ENCODE data around the gene NPY. TPM values are rescaled to one million over a fixed set of nuclear protein-coding genes. Genes with fewer than 3 reads are reported as not detected.

Gene NPY
- total RNA-seq, 4 donors from 2014 or later: 5.8 to 19.2 (median 11.9) TPM

- 1% methylated on average over 14 of the region's 19 CpGs; no CpG with 5 or more reads in 1 of the 2 donors for WGBS, 2 donors (ENCODE audit: low coverage in 1 of 2)
- no peak for ATAC-seq
- no peaks in the 10 kb centered on the region for H3K36me3 ChIP-seq
- no peak overlapping the region for H3K27ac ChIP-seq
- peaks cover 66% of the 10 kb centered on the region for H3K27me3 ChIP-seq
- TF ChIP-seq POLR2A (IDR thresholded peaks at IDR 0.05) (no peak), EP300 (IDR thresholded peaks at IDR 0.05) (no peak), POLR2AphosphoS5 (IDR thresholded peaks at IDR 0.05) (no peak)
- TF ChIP-seq, protein P1, sequence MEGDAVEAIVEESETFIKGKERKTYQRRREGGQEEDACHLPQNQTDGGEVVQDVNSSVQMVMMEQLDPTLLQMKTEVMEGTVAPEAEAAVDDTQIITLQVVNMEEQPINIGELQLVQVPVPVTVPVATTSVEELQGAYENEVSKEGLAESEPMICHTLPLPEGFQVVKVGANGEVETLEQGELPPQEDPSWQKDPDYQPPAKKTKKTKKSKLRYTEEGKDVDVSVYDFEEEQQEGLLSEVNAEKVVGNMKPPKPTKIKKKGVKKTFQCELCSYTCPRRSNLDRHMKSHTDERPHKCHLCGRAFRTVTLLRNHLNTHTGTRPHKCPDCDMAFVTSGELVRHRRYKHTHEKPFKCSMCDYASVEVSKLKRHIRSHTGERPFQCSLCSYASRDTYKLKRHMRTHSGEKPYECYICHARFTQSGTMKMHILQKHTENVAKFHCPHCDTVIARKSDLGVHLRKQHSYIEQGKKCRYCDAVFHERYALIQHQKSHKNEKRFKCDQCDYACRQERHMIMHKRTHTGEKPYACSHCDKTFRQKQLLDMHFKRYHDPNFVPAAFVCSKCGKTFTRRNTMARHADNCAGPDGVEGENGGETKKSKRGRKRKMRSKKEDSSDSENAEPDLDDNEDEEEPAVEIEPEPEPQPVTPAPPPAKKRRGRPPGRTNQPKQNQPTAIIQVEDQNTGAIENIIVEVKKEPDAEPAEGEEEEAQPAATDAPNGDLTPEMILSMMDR (IDR thresholded peaks at IDR 0.05): no peak
- no peak overlapping the region for H3K4me3 ChIP-seq
- peaks cover 0 to 23% (median 0%) of the 10 kb centered on the region in 3 donors for H3K4me1 ChIP-seq
- peaks cover 0 to 1% (median 0%) of the 10 kb centered on the region in 3 donors for H3K9me3 ChIP-seq
Observed at GRCh38 chr7:24283554-24283896, 465 bp upstream of the NPY start.

- TF ChIP-seq POLR2A (IDR thresholded peaks at IDR 0.05) (no peak), POLR2AphosphoS5 (IDR thresholded peaks at IDR 0.05) (no peak), EP300 (IDR thresholded peaks at IDR 0.05) (no peak)
- TF ChIP-seq, protein P1 (IDR thresholded peaks at IDR 0.05): no peak
- Histone ChIP-seq H3K27ac (no peak overlapping the region), H3K4me1 (peaks cover 0 to 23% (median 0%) of the 10 kb centered on the region in 3 donors), H3K9me3 (no peaks in the 10 kb centered on the region), H3K4me3 (no peak overlapping the region), H3K36me3 (no peaks in the 10 kb centered on the region), H3K27me3 (peaks cover 63% of the 10 kb centered on the region)
- WGBS, 2 donors (ENCODE audit: low coverage in 1 of 2): 0% methylated on average over 5 of the region's 51 CpGs; no CpG with 5 or more reads in 1 of the 2 donors
- no peak for ATAC-seq
Observed at GRCh38 chr7:24284699-24285506, 913 bp downstream of the NPY start.

GRCh38 chr7:24290004-24290641 is 6.1 kb downstream of the NPY start:
- H3K27me3 ChIP-seq: peaks cover 34% of the 10 kb centered on the region
- ATAC-seq: no peak
- no peaks in the 10 kb centered on the region for H3K9me3 ChIP-seq
- H3K27ac ChIP-seq: no peak overlapping the region
- H3K4me1 ChIP-seq: peaks cover 0 to 4% (median 0%) of the 10 kb centered on the region in 3 donors
- H3K4me3 ChIP-seq: no peak overlapping the region
- no peaks in the 10 kb centered on the region for H3K36me3 ChIP-seq
- WGBS, 2 donors (ENCODE audit: low coverage in 1 of 2): 22 to 58% methylated on average over 2 to 5 of the region's 5 CpGs
- TF ChIP-seq EP300 (IDR thresholded peaks at IDR 0.05): no peak
- TF ChIP-seq POLR2AphosphoS5 (IDR thresholded peaks at IDR 0.05): no peak
- TF ChIP-seq, protein P1 (IDR thresholded peaks at IDR 0.05): peak in 1 of 4 experiments; percentile 7

DNA sequence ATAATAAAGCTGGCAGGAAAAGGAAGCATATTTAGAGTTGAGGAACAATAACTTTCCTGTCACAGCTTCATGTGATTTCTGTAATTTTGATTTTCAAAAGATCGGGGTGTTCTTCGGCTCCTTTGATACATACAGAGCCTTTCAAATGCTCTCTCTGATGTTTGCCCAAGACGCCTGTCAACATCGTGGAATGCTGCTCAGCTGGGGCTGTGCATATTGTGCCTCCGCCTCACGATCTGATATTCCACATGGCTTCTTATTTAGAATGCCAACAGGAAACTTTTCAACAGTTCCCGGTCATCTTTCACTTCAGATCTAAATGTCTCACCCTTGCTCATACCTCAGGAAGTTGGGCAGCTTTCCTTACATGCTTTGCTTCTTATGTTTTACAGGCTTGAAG is 7.3 kb downstream of the NPY start:
- no peak for ATAC-seq
- no peak for TF ChIP-seq POLR2AphosphoS5 (IDR thresholded peaks at IDR 0.05)
- TF ChIP-seq, protein P1 (IDR thresholded peaks at IDR 0.05): no peak
- TF ChIP-seq POLR2A (IDR thresholded peaks at IDR 0.05): no peak
- no peak for TF ChIP-seq EP300 (IDR thresholded peaks at IDR 0.05)
- H3K36me3 ChIP-seq: no peaks in the 10 kb centered on the region
- WGBS, 2 donors (ENCODE audit: low coverage in 1 of 2): 48 to 58% methylated on average over 4 to 7 of the region's 7 CpGs
- H3K27me3 ChIP-seq: peaks cover 25% of the 10 kb centered on the region
- no peaks in the 10 kb centered on the region for H3K9me3 ChIP-seq
- no peak overlapping the region for H3K4me3 ChIP-seq
- no peak overlapping the region for H3K27ac ChIP-seq
- no peaks in the 10 kb centered on the region for H3K4me1 ChIP-seq

All from gastroesophageal sphincter (tissue), 4 donors.